KMS-11 (cell line): ENCODE measurements around the gene LIME1.

ENCODE experiments used
- H2AFZ ChIP-seq: fragments of 200-600 bp; sonication (generic); 2 replicates; pipeline ENCODE4 v1.6.1; 2016; ENCODE audit warnings: antibody characterized with exemption, mixed run types, low read depth
- H3K27ac ChIP-seq: fragments of 200-600 bp; sonication (generic); 2 replicates; pipeline ENCODE4 v1.6.1; 2016; ENCODE audit warnings: mild to moderate bottlenecking, mixed run types
- H3K27me3 ChIP-seq: fragments of 200-600 bp; sonication (generic); 2 replicates; pipeline ENCODE4 v1.6.1; 2017; ENCODE audit warnings: mild to moderate bottlenecking, low read depth, mixed run types, moderate library complexity; ENCODE audit not compliant: insufficient read depth
- H3K36me3 ChIP-seq: fragments of 200-600 bp; sonication (generic); 2 replicates; pipeline ENCODE4 v1.6.1; 2017; ENCODE audit warnings: mild to moderate bottlenecking, mixed run types; ENCODE audit not compliant: insufficient read depth
- H3K4me1 ChIP-seq: fragments of 200-600 bp; sonication (generic); 2 replicates; pipeline ENCODE4 v1.6.1; 2016; ENCODE audit warnings: mild to moderate bottlenecking, low read depth, mixed run types; ENCODE audit not compliant: poor library complexity, severe bottlenecking
- H3K4me2 ChIP-seq: fragments of 200-600 bp; sonication (generic); 2 replicates; pipeline ENCODE4 v1.7.0; 2016; ENCODE audit warnings: mild to moderate bottlenecking, mixed run types
- H3K4me3 ChIP-seq: fragments of 200-600 bp; sonication (generic); IDR thresholded peaks from 2 replicates; pipeline ENCODE4 v1.6.1; 2017; ENCODE audit warnings: low read depth, low read length, mixed read lengths; ENCODE audit not compliant: insufficient read depth
- H3K79me2 ChIP-seq: fragments of 200-600 bp; sonication (generic); 2 replicates; pipeline ENCODE4 v1.6.1; 2016; ENCODE audit warnings: low read depth, mixed run types; ENCODE audit not compliant: insufficient read depth
- H3K9ac ChIP-seq: fragments of 200-600 bp; sonication (generic); 2 replicates; pipeline ENCODE4 v1.6.1; 2016; ENCODE audit warnings: mild to moderate bottlenecking, mixed run types
- H4K20me1 ChIP-seq: fragments of 200-600 bp; sonication (generic); 2 replicates; pipeline ENCODE4 v1.6.1; 2016; ENCODE audit warnings: mild to moderate bottlenecking, mixed run types; ENCODE audit not compliant: insufficient read depth
- TF ChIP-seq, protein P1 (sequence below): fragments of 200-600 bp; sonication (generic); conservative IDR thresholded peaks from 2 replicates; pipeline ENCODE4 v1.6.1; 2017; ENCODE audit warnings: low read depth, mild to moderate bottlenecking, antibody characterized with exemption, low read length, moderate library complexity, mixed read lengths

The LIME1 gene

GRCh38 chr20:63748934-63749270 lies 12.4 kb downstream of the LIME1 start:
- Histone ChIP-seq H3K27ac (no peak overlapping the region), H3K4me2 (no peak overlapping the region), H3K4me1 (no peaks in the 10 kb centered on the region), H3K27me3 (peaks cover 33% of the 10 kb centered on the region; the same call in 1 of the 2 replicates), H4K20me1 (no peaks in the 10 kb centered on the region), H2AFZ (no peak overlapping the region), H3K79me2 (no peaks in the 10 kb centered on the region), H3K9ac (no peak overlapping the region), H3K36me3 (no peaks in the 10 kb centered on the region), H3K4me3 (no peak overlapping the region)
- TF ChIP-seq, protein P1, sequence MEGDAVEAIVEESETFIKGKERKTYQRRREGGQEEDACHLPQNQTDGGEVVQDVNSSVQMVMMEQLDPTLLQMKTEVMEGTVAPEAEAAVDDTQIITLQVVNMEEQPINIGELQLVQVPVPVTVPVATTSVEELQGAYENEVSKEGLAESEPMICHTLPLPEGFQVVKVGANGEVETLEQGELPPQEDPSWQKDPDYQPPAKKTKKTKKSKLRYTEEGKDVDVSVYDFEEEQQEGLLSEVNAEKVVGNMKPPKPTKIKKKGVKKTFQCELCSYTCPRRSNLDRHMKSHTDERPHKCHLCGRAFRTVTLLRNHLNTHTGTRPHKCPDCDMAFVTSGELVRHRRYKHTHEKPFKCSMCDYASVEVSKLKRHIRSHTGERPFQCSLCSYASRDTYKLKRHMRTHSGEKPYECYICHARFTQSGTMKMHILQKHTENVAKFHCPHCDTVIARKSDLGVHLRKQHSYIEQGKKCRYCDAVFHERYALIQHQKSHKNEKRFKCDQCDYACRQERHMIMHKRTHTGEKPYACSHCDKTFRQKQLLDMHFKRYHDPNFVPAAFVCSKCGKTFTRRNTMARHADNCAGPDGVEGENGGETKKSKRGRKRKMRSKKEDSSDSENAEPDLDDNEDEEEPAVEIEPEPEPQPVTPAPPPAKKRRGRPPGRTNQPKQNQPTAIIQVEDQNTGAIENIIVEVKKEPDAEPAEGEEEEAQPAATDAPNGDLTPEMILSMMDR = no peak

DNA sequence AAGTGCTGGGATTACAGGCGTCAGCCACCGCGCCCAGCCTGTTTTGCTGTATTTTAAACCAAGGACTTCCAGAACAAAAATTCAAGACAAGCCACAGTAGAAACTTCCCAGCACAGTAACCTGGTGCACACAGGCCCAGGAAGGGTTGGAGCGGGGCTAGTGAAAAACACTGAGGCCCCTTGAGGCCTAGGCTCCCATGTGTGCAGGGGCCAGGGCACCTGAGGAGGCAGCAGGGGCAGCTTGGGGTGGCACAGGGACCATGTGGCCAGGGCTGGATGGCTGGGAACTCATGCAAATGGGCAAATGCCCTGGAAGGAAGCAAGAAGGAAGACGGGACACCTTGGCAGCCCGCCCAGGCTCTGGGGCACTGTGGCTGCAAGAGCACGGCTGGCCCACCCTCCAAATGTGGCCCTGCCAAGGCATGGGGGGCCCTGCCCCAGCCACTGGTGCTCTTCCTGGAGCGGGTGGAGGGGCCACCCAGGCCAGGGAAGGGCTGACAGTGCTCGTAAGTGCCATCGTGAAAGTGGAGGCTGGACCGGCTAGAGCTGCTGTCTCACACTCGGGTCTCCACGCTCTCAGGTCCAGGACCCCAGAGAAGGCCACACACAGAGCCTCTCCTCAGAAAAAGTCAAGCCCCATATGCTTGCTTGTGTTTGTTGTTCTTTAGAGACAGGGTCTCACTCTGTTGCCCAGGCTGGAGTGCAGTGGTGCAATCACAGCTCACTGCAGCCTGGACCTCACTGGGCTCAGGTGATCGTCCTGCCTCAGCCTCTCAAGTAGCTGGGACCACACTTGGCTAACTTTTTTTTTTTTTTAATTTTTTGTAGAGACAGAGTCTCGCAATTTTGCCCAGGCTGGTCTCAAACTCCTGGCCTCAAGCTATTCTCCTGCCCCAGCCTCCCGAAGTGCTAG lies 13.4 kb downstream of the LIME1 start:
- no peak overlapping the region for H3K27ac ChIP-seq
- TF ChIP-seq, protein P1 = no peak
- peaks cover 41% of the 10 kb centered on the region; the same call in 1 of the 2 replicates for H3K27me3 ChIP-seq
- H3K4me3 ChIP-seq = no peak overlapping the region
- no peak overlapping the region for H3K4me2 ChIP-seq
- H2AFZ ChIP-seq = no peak overlapping the region
- H3K79me2 ChIP-seq = no peaks in the 10 kb centered on the region
- H3K36me3 ChIP-seq = no peaks in the 10 kb centered on the region
- H3K4me1 ChIP-seq = no peaks in the 10 kb centered on the region
- no peaks in the 10 kb centered on the region for H4K20me1 ChIP-seq
- no peak overlapping the region for H3K9ac ChIP-seq

- Histone ChIP-seq H3K9ac (no peak overlapping the region), H3K4me1 (no peaks in the 10 kb centered on the region), H4K20me1 (no peaks in the 10 kb centered on the region), H3K27me3 (peaks cover 52% of the 10 kb centered on the region), H3K4me3 (no peak overlapping the region), H3K27ac (no peak overlapping the region), H3K36me3 (no peaks in the 10 kb centered on the region), H2AFZ (no peak overlapping the region), H3K4me2 (no peak overlapping the region), H3K79me2 (no peaks in the 10 kb centered on the region)
- TF ChIP-seq, protein P1 = no peak
These were observed 14.5 kb downstream of the LIME1 start for GRCh38 chr20:63750807-63751470.

DNA sequence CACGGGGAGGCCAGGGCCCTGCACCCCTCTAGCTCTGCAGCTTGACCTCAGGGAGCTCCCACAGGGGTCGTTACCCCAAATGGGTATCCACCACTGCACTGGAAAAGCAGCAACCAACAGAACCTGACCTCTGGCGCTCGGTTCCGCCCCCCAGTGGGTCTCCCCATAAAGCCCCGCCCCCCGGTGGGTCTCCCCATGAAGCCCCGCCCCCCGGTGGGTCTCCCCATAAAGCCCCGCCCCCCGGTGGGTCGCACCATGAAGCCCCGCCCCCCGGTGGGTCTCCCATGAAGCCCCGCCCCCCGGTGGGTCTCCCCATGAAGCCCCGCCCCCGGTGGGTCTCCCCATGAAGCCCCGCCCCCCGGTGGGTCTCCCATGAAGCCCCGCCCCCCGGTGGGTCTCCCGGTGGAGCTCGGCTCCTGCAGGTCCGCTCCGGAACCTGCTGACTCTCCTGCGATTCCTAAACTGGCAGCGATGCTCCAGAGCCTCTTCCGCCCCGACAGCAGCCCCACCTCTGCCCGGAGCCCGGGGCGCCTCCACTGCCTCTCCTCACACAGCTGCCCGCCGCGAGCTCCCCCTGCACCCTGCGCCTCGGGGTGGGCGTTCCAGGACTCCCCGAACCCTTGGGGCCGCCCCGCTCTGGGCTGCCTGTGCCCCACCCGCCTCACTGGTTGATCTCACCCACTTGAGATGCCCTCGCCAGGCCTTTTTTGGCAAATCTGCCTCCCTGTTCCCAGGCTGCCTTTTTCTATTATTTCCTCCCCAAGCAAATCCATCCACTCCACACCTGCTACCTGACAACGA lies 15.2 kb downstream of the LIME1 start:
- Histone ChIP-seq H3K27ac (no peak overlapping the region), H3K27me3 (peaks cover 59% of the 10 kb centered on the region), H3K9ac (no peak overlapping the region), H4K20me1 (no peaks in the 10 kb centered on the region), H2AFZ (no peak overlapping the region), H3K4me2 (no peak overlapping the region), H3K4me3 (no peak overlapping the region), H3K36me3 (no peaks in the 10 kb centered on the region), H3K79me2 (no peaks in the 10 kb centered on the region), H3K4me1 (no peaks in the 10 kb centered on the region)
- TF ChIP-seq, protein P1 = no peak
